ENCODE data around the gene RNF151. TPM values are rescaled to one million over a fixed set of nuclear protein-coding genes. Genes with fewer than 3 reads are reported as not detected.

RNF151 gene
- total and polyA plus RNA-seq, 2 donors from 2014 or later = not detected

GRCh38 chr16:1958715-1959268, 7.9 kb upstream of the RNF151 start:
- Histone ChIP-seq H3K27ac (ENCODE audit: low read depth in 2 of 2, low read length in 2 of 2) (no peak overlapping the region), H3K9me3 (ENCODE audit: control insufficient read depth in 2 of 3, insufficient read depth in 1 of 3, low read length in 3 of 3) (no peaks in the 10 kb centered on the region), H3K9ac (ENCODE audit: low read length in 3 of 3) (peak overlapping the region in 1 of 3 donors; percentile 91), H3K27me3 (ENCODE audit: control insufficient read depth, insufficient read depth, low read length) (no peaks in the 10 kb centered on the region), H3K4me1 (ENCODE audit: control insufficient read depth in 2 of 3, insufficient read depth in 2 of 3, low read depth in 1 of 3, low read length in 3 of 3) (peaks cover 0 to 12% (median 12%) of the 10 kb centered on the region in 3 donors), H3K36me3 (ENCODE audit: control insufficient read depth in 2 of 3, insufficient read depth in 3 of 3, low read length in 3 of 3) (peaks cover 0 to 6% (median 6%) of the 10 kb centered on the region in 3 donors), H3K4me3 (ENCODE audit: low read length in 3 of 3) (peak overlapping the region; percentile 24 to 81 (median 39))
- DNase-seq (peak in 1 of 5 donors; percentile 64), FAIRE-seq (no peak)
- no peak for TF ChIP-seq CTCF (IDR thresholded peaks at IDR 0.05; ENCODE audit: borderline replicate concordance, extremely low read depth, insufficient read depth)
- intact Hi-C loops (cut with DNase I) = no loop called here

GRCh38 chr16:1959269-1960039, 7.2 kb upstream of the RNF151 start, which contains the start of gene NDUFB10:
Gene NDUFB10, plus strand, starts transcription at chr16:1959538. Its CDS starts 87 bp downstream, at chr16:1959625.
- intact Hi-C loops (cut with DNase I) = no loop called here
- Histone ChIP-seq H3K4me3 (ENCODE audit: low read length in 3 of 3) (peak within 1 kb of the TSS; percentile 64 to 81 (median 75)), H3K9me3 (ENCODE audit: control insufficient read depth in 2 of 3, insufficient read depth in 1 of 3, low read length in 3 of 3) (no peaks in the 10 kb centered on the region), H3K4me1 (ENCODE audit: control insufficient read depth in 2 of 3, insufficient read depth in 2 of 3, low read depth in 1 of 3, low read length in 3 of 3) (peaks cover 0 to 16% (median 15%) of the 10 kb centered on the region in 3 donors), H3K36me3 (ENCODE audit: control insufficient read depth in 2 of 3, insufficient read depth in 3 of 3, low read length in 3 of 3) (peaks cover 0 to 6% (median 6%) of the 10 kb centered on the region in 3 donors), H3K27me3 (ENCODE audit: control insufficient read depth, insufficient read depth, low read length) (no peaks in the 10 kb centered on the region), H3K27ac (ENCODE audit: low read depth in 2 of 2, low read length in 2 of 2) (peak within 1 kb of the TSS; percentile 75 to 78), H3K9ac (ENCODE audit: low read length in 3 of 3) (peak within 1 kb of the TSS; percentile 33 to 91 (median 87))
- TF ChIP-seq CTCF (IDR thresholded peaks at IDR 0.05; ENCODE audit: borderline replicate concordance, extremely low read depth, insufficient read depth) = peak; percentile 64
- no peak for FAIRE-seq
- peak; percentile 90 to 97 (median 93) for DNase-seq

- no peaks in the 10 kb centered on the region for H3K9me3 ChIP-seq (ENCODE audit: control insufficient read depth in 2 of 3, insufficient read depth in 1 of 3, low read length in 3 of 3)
- TF ChIP-seq CTCF (IDR thresholded peaks at IDR 0.05; ENCODE audit: borderline replicate concordance, extremely low read depth, insufficient read depth) = no peak
- intact Hi-C loops (cut with DNase I) = no loop called here
- H3K27ac ChIP-seq (ENCODE audit: low read depth in 2 of 2, low read length in 2 of 2) = no peak overlapping the region
- H3K9ac ChIP-seq (ENCODE audit: low read length in 3 of 3) = peak overlapping the region in 2 of 3 donors; percentile 16 to 91
- H3K4me1 ChIP-seq (ENCODE audit: control insufficient read depth in 2 of 3, insufficient read depth in 2 of 3, low read depth in 1 of 3, low read length in 3 of 3) = peaks cover 0 to 21% (median 20%) of the 10 kb centered on the region in 3 donors
- DNase-seq (peak in 1 of 5 donors; percentile 7), FAIRE-seq (no peak)
- H3K36me3 ChIP-seq (ENCODE audit: control insufficient read depth in 2 of 3, insufficient read depth in 3 of 3, low read length in 3 of 3) = peaks cover 0 to 6% (median 6%) of the 10 kb centered on the region in 3 donors
- no peaks in the 10 kb centered on the region for H3K27me3 ChIP-seq (ENCODE audit: control insufficient read depth, insufficient read depth, low read length)
- H3K4me3 ChIP-seq (ENCODE audit: low read length in 3 of 3) = peak overlapping the region in 2 of 3 donors; percentile 29 to 81
These were observed 5.7 kb upstream of the RNF151 start for GRCh38 chr16:1960665-1961630.
